Progenitor cell of endocrine pancreas (in vitro differentiated cells): ENCODE results near the gene ZNF134. TPM values are rescaled to one million over a fixed set of nuclear protein-coding genes. Genes with fewer than 3 reads are reported as not detected.

ENCODE experiments used
- DNase-seq: peaks from one replicate; pipeline ENCODE4 v3.0.0; 2021; ENCODE audit warnings: low spot score; ENCODE audit not compliant: unreplicated experiment
- H3K27ac Mint-ChIP-seq: 2 replicates; pipeline ENCODE4 v1.8.0; 2021; ENCODE audit warnings: mild to moderate bottlenecking, moderate library complexity, mixed read lengths
- H3K27me3 Mint-ChIP-seq: 2 replicates; pipeline ENCODE4 v1.8.0; 2021; ENCODE audit warnings: mixed read lengths
- H3K36me3 Mint-ChIP-seq: 2 replicates; pipeline ENCODE4 v1.8.0; 2022; ENCODE audit warnings: mixed read lengths; ENCODE audit not compliant: insufficient read depth
- H3K4me1 Mint-ChIP-seq: 2 replicates; pipeline ENCODE4 v1.8.0; 2021; ENCODE audit warnings: low read depth, mixed read lengths
- H3K4me3 Mint-ChIP-seq: 2 replicates; pipeline ENCODE4 v1.8.0; 2021; ENCODE audit warnings: low read depth, mild to moderate bottlenecking, moderate library complexity, mixed read lengths
- H3K9me3 Mint-ChIP-seq: 2 replicates; pipeline ENCODE4 v1.8.0; 2021; ENCODE audit warnings: low read depth, mixed read lengths
- CTCF ChIP-seq: fragments of 200-600 bp; sonication (generic); IDR thresholded peaks from one replicate; pipeline ENCODE4 v1.5.0; 2021; ENCODE audit warnings: antibody characterized with exemption, mild to moderate bottlenecking; ENCODE audit not compliant: unreplicated experiment
- total RNA-seq: library from RNA; stranded (reverse); gene quantifications from 2 replicates; pipeline ENCODE4 v1.2.1, GENCODE V29; 2021

ZNF134 gene
- total RNA-seq, 1 donor from 2014 or later: 24.9 TPM

GRCh38 chr19:57642396-57643046 lies 28.5 kb downstream of the ZNF134 start:
- no peaks in the 10 kb centered on the region for H3K4me1 Mint-ChIP-seq
- DNase-seq: no peak
- peaks cover 54% of the 10 kb centered on the region for H3K9me3 Mint-ChIP-seq
- TF ChIP-seq CTCF: no peak
- H3K36me3 Mint-ChIP-seq: peaks cover 68% of the 10 kb centered on the region
- H3K4me3 Mint-ChIP-seq: no peak overlapping the region
- no peak overlapping the region for H3K27ac Mint-ChIP-seq
- H3K27me3 Mint-ChIP-seq: no peaks in the 10 kb centered on the region

GRCh38 chr19:57643734-57644133 lies 29.7 kb downstream of the ZNF134 start:
- Mint-ChIP-seq H3K9me3 (peaks cover 46% of the 10 kb centered on the region), H3K36me3 (peaks cover 58% of the 10 kb centered on the region), H3K27me3 (no peaks in the 10 kb centered on the region), H3K27ac (peak overlapping the region; percentile 24), H3K4me3 (no peak overlapping the region), H3K4me1 (no peaks in the 10 kb centered on the region)
- DNase-seq: no peak
- no peak for TF ChIP-seq CTCF

GRCh38 chr19:57648331-57649003 lies 34.4 kb downstream of the ZNF134 start:
- DNase-seq: no peak
- H3K4me1 Mint-ChIP-seq: no peaks in the 10 kb centered on the region
- H3K9me3 Mint-ChIP-seq: peaks cover 16% of the 10 kb centered on the region
- no peak for TF ChIP-seq CTCF
- H3K4me3 Mint-ChIP-seq: no peak overlapping the region
- no peak overlapping the region for H3K27ac Mint-ChIP-seq
- H3K36me3 Mint-ChIP-seq: peaks cover 10% of the 10 kb centered on the region
- peaks cover 2% of the 10 kb centered on the region for H3K27me3 Mint-ChIP-seq

GRCh38 chr19:57651654-57651996 lies 37.6 kb downstream of the ZNF134 start:
- DNase-seq: no peak
- Mint-ChIP-seq H3K36me3 (no peaks in the 10 kb centered on the region), H3K4me1 (no peaks in the 10 kb centered on the region), H3K27ac (no peak overlapping the region), H3K27me3 (peaks cover 11% of the 10 kb centered on the region), H3K4me3 (no peak overlapping the region), H3K9me3 (peaks cover 27% of the 10 kb centered on the region)
- no peak for TF ChIP-seq CTCF

- Mint-ChIP-seq H3K27me3 (peaks cover 20% of the 10 kb centered on the region), H3K36me3 (no peaks in the 10 kb centered on the region), H3K27ac (no peak overlapping the region), H3K4me3 (no peak overlapping the region), H3K9me3 (peaks cover 27% of the 10 kb centered on the region), H3K4me1 (no peaks in the 10 kb centered on the region)
- TF ChIP-seq CTCF: no peak
- no peak for DNase-seq
Observed at GRCh38 chr19:57653689-57654088, 39.6 kb downstream of the ZNF134 start.
